Neural cell (in vitro differentiated cells): ENCODE results near the gene LIMK1. TPM values are rescaled to one million over a fixed set of nuclear protein-coding genes. Genes with fewer than 3 reads are reported as not detected.

Source experiments
- H2AFZ ChIP-seq: fragments of 200-600, 300-800 bp; sonication (generic), shearing (Covaris generic); 2 replicates; pipeline ENCODE4 v1.6.0; 2014; ENCODE audit warnings: low read depth, mild to moderate bottlenecking, antibody characterized with exemption, low read length, moderate library complexity
- H3F3A ChIP-seq: fragments of 200-600 bp; shearing (Covaris generic); 2 replicates; pipeline ENCODE4 v1.6.1; 2016; ENCODE audit warnings: mild to moderate bottlenecking, moderate library complexity, mixed read lengths, antibody characterized with exemption, low read length; ENCODE audit not compliant: insufficient read depth, poor library complexity, severe bottlenecking
- H3K27ac ChIP-seq: fragments of 200-600, 300-800 bp; sonication (generic), shearing (Covaris generic); 2 replicates; pipeline ENCODE4 v1.5.1; 2014; ENCODE audit warnings: mild to moderate bottlenecking, low read length, moderate library complexity
- H3K27me3 ChIP-seq: fragments of 300-800, 200-600 bp; sonication (generic), shearing (Covaris generic); 2 replicates; pipeline ENCODE4 v1.6.0; 2014; ENCODE audit warnings: mild to moderate bottlenecking, low read depth, low read length, moderate library complexity; ENCODE audit not compliant: insufficient read depth
- H3K36me3 ChIP-seq: fragments of 300-800, 200-600 bp; sonication (generic), shearing (Covaris generic); 2 replicates; pipeline ENCODE4 v1.5.1; 2014; ENCODE audit warnings: mild to moderate bottlenecking, antibody characterized with exemption, low read length, moderate library complexity; ENCODE audit not compliant: insufficient read depth
- H3K4me2 ChIP-seq: fragments of 300-800, 200-600 bp; sonication (generic), shearing (Covaris generic); 2 replicates; pipeline ENCODE4 v1.6.0; 2014; ENCODE audit warnings: mild to moderate bottlenecking, low read length
- H3K4me3 ChIP-seq: fragments of 300-800, 200-600 bp; sonication (generic), shearing (Covaris generic); 2 replicates; pipeline ENCODE4 v1.5.1; 2014; ENCODE audit warnings: mild to moderate bottlenecking, low read length, moderate library complexity
- H3K79me2 ChIP-seq: fragments of 200-600 bp; shearing (Covaris generic); replicated peaks from 2 replicates; pipeline ENCODE4 v1.6.0; 2014; ENCODE audit warnings: mild to moderate bottlenecking, low read length, moderate library complexity; ENCODE audit not compliant: insufficient read depth
- H3K9ac ChIP-seq: fragments of 300-800, 200-600 bp; sonication (generic), shearing (Covaris generic); 2 replicates; pipeline ENCODE4 v1.6.1; 2016; ENCODE audit warnings: mild to moderate bottlenecking, low read length, mixed read lengths
- H3K9me2 ChIP-seq: fragments of 200-600 bp; shearing (Covaris generic); 2 replicates; pipeline ENCODE4 v1.6.1; 2016; ENCODE audit warnings: mild to moderate bottlenecking, low read length, mixed read lengths; ENCODE audit not compliant: insufficient read depth
- H3K9me3 ChIP-seq: fragments of 200-600, 300-800 bp; sonication (generic), shearing (Covaris generic); 2 replicates; pipeline ENCODE4 v1.6.1; 2016; ENCODE audit warnings: mild to moderate bottlenecking, mixed run types, low read length, moderate library complexity, mixed read lengths
- H4K20me1 ChIP-seq: fragments of 200-600 bp; shearing (Covaris generic); 2 replicates; pipeline ENCODE4 v1.6.1; 2016; ENCODE audit warnings: mild to moderate bottlenecking, mixed run types; ENCODE audit not compliant: insufficient read depth
- CTCF ChIP-seq: fragments of 450-650 bp; IDR thresholded peaks from 2 replicates; pipeline ENCODE4 v1.5.1; 2014; ENCODE audit warnings: antibody characterized with exemption, mild to moderate bottlenecking, moderate library complexity; ENCODE audit not compliant: poor library complexity, severe bottlenecking
- EP300 ChIP-seq: fragments of 450-650 bp; conservative IDR thresholded peaks from 2 replicates; pipeline ENCODE4 v1.6.1; 2014; ENCODE audit warnings: antibody characterized with exemption, mild to moderate bottlenecking, moderate library complexity; ENCODE audit not compliant: poor library complexity, severe bottlenecking
- EZH2 ChIP-seq: fragments of 200-600, 300-800 bp; shearing (Covaris generic), sonication (generic); IDR thresholded peaks from 2 replicates; pipeline ENCODE4 v1.6.1; 2014; ENCODE audit warnings: antibody characterized with exemption, low read length, borderline replicate concordance, mild to moderate bottlenecking; ENCODE audit not compliant: insufficient read depth, poor library complexity, severe bottlenecking
- MXI1 ChIP-seq: fragments of 450-650 bp; conservative IDR thresholded peaks from 2 replicates; pipeline ENCODE4 v1.6.1; 2014; ENCODE audit warnings: antibody characterized with exemption, mild to moderate bottlenecking; ENCODE audit not compliant: poor library complexity, severe bottlenecking
- POLR2AphosphoS5 ChIP-seq: IDR thresholded peaks from 2 replicates; pipeline ENCODE4 v1.6.1; 2012
- RAD21 ChIP-seq: fragments of 450-650 bp; conservative IDR thresholded peaks from 2 replicates; pipeline ENCODE4 v1.6.1; 2014; ENCODE audit warnings: antibody characterized with exemption, mild to moderate bottlenecking, moderate library complexity
- REST ChIP-seq: IDR thresholded peaks from 2 replicates; pipeline ENCODE4 v1.6.1; 2012; ENCODE audit warnings: borderline replicate concordance
- SMC3 ChIP-seq: fragments of 450-650 bp; conservative IDR thresholded peaks from 2 replicates; pipeline ENCODE4 v1.6.1; 2014; ENCODE audit warnings: antibody characterized with exemption, mild to moderate bottlenecking, moderate library complexity; ENCODE audit not compliant: poor library complexity
- TAF1 ChIP-seq: IDR thresholded peaks from 2 replicates; pipeline ENCODE4 v1.6.1; 2012; ENCODE audit warnings: low read depth
- polyA plus RNA-seq: library from polyadenylated mRNA; depleted of rRNA; stranded (reverse); fragments of >200 nt; gene quantifications from 2 replicates; pipeline ENCODE4 v1.2.3, GENCODE V29; 2014

Gene LIMK1
- polyA plus RNA-seq, 1 donor from 2014 or later, result 21.1 TPM

GRCh38 chr7:74148491-74148890, 64.9 kb downstream of the LIMK1 start:
- no peak overlapping the region for H2AFZ ChIP-seq
- no peak overlapping the region for H3K9ac ChIP-seq
- H3K4me3 ChIP-seq, result no peak overlapping the region
- no peaks in the 10 kb centered on the region for H3K27me3 ChIP-seq
- TF ChIP-seq EZH2 (no peak), CTCF (no peak), TAF1 (no peak), MXI1 (no peak), EP300 (no peak), REST (no peak), POLR2AphosphoS5 (no peak), RAD21 (no peak), SMC3 (no peak)
- H3K9me3 ChIP-seq, result no peaks in the 10 kb centered on the region
- no peak overlapping the region for H3K4me2 ChIP-seq
- no peaks in the 10 kb centered on the region for H3K79me2 ChIP-seq
- H3F3A ChIP-seq, result no peaks in the 10 kb centered on the region
- no peaks in the 10 kb centered on the region for H3K9me2 ChIP-seq
- H3K27ac ChIP-seq, result no peak overlapping the region
- no peaks in the 10 kb centered on the region for H3K36me3 ChIP-seq
- H4K20me1 ChIP-seq, result no peaks in the 10 kb centered on the region

- H3K4me2 ChIP-seq, result no peak overlapping the region
- H3K9ac ChIP-seq, result no peak overlapping the region
- no peak overlapping the region for H3K27ac ChIP-seq
- no peaks in the 10 kb centered on the region for H3K9me2 ChIP-seq
- H2AFZ ChIP-seq, result no peak overlapping the region
- no peaks in the 10 kb centered on the region for H3K36me3 ChIP-seq
- no peaks in the 10 kb centered on the region for H3K27me3 ChIP-seq
- no peaks in the 10 kb centered on the region for H3K9me3 ChIP-seq
- TF ChIP-seq EZH2 (no peak), RAD21 (no peak), TAF1 (no peak), REST (no peak), MXI1 (no peak), SMC3 (no peak), POLR2AphosphoS5 (no peak), EP300 (no peak)
- H3K79me2 ChIP-seq, result no peaks in the 10 kb centered on the region
- no peak overlapping the region for H3K4me3 ChIP-seq
- no peaks in the 10 kb centered on the region for H3F3A ChIP-seq
- H4K20me1 ChIP-seq, result no peaks in the 10 kb centered on the region
Observed at GRCh38 chr7:74149071-74149470, 65.5 kb downstream of the LIMK1 start.
